Upper lobe of left lung (tissue), 4 donors: ENCODE data around the gene NKX6-2.

ENCODE experiments used
- CTCF ChIP-seq, 6 experiments: fragments of 450-650 bp in 4 of 6; fragments of 200-600 bp in 2 of 6; sonication (generic) in 2 of 6; IDR thresholded peaks; one replicate each; pipeline ENCODE4 v1.5.1; 2016 to 2019; ENCODE audit warnings: antibody characterized with exemption in 6 of 6
- POLR2A ChIP-seq, 4 donors: fragments of 450-650 bp; IDR thresholded peaks; one replicate each; pipeline ENCODE4 v1.5.1; 2016 to 2017; ENCODE audit warnings: antibody characterized with exemption in 4 of 4, mild to moderate bottlenecking in 2 of 4

DNA sequence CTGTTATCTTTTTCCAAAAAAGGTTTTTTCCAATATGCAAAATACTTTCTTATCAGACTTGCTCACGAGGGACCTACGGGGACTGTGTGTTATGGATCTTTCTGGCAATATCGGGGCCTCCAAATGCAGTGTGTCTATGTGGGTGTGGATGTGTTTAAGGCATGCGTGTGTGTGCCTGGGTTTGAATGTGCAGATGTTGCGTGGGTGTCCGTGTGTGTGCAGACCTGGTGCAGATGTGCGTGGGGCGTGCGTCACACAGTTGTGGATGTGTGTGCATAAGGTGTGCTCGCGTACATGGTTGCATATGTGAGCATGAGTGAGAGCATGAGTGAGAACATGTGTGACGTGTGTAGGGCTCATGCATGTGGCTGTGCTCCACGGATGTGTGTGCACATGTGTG is 19.7 kb downstream of the NKX6-2 start:
- TF ChIP-seq CTCF (IDR thresholded peaks at IDR 0.05): no peak
- no peak for TF ChIP-seq POLR2A (IDR thresholded peaks at IDR 0.05)
